ENCODE data around the gene C1orf52. TPM values are rescaled to one million over a fixed set of nuclear protein-coding genes. Genes with fewer than 3 reads are reported as not detected.

The C1orf52 gene
- total and polyA plus RNA-seq, 2 of the 13 experiments (the other 11 are each of a cell fraction or from before 2014, with no cell fraction given): 19.4 to 27.4 TPM

- TF ChIP-seq ZBTB1 (CRISPR knock-in tag; IDR thresholded peaks at IDR 0.05; ENCODE audit: borderline replicate concordance) (no peak), TFE3 (CRISPR knock-in tag; IDR thresholded peaks at IDR 0.05) (0 out of 2 replicates have a peak, but pooled peaks have one; percentile 32), RARA (CRISPR knock-in tag; IDR thresholded peaks at IDR 0.05) (no peak), ARNTL (CRISPR knock-in tag; IDR thresholded peaks at IDR 0.05) (no peak), ZNF615 (CRISPR knock-in tag; IDR thresholded peaks at IDR 0.05; ENCODE audit: borderline replicate concordance) (no peak), NR2F1 (CRISPR knock-in tag; IDR thresholded peaks at IDR 0.05) (no peak), ZNF326 (CRISPR knock-in tag; IDR thresholded peaks at IDR 0.05; ENCODE audit: borderline replicate concordance) (no peak), ZBTB2 (CRISPR knock-in tag; IDR thresholded peaks at IDR 0.05; ENCODE audit: low read depth) (no peak), ZNF550 (CRISPR knock-in tag; IDR thresholded peaks at IDR 0.05; ENCODE audit: borderline replicate concordance) (0 out of 2 replicates have a peak, but pooled peaks have one; percentile 2), ZSCAN12 (CRISPR knock-in tag; IDR thresholded peaks at IDR 0.05) (no peak), ZNF713 (CRISPR knock-in tag; IDR thresholded peaks at IDR 0.05) (no peak), ZNF816 (CRISPR knock-in tag; IDR thresholded peaks at IDR 0.05; ENCODE audit: borderline replicate concordance) (no peak), ATM (IDR thresholded peaks at IDR 0.05; ENCODE audit: borderline replicate concordance) (no peak), KLF16 (CRISPR knock-in tag; IDR thresholded peaks at IDR 0.05) (no peak; a peak in 1 of 4 replicates), ZNF879 (CRISPR knock-in tag; IDR thresholded peaks at IDR 0.05) (0 out of 2 replicates have a peak, but pooled peaks have one; percentile 67), STAT5B (CRISPR knock-in tag; IDR thresholded peaks at IDR 0.05) (no peak), CENPT (CRISPR knock-in tag; IDR thresholded peaks at IDR 0.05; ENCODE audit: low read depth) (no peak), ZNF367 (CRISPR knock-in tag; IDR thresholded peaks at IDR 0.05; ENCODE audit: borderline replicate concordance) (no peak; the same call in 1 of the 2 replicates), ZNF549 (CRISPR knock-in tag; IDR thresholded peaks at IDR 0.05) (no peak), ZNF709 (CRISPR knock-in tag; IDR thresholded peaks at IDR 0.05) (no peak; the same call in 1 of the 2 replicates), ZNF7 (CRISPR knock-in tag; IDR thresholded peaks at IDR 0.05) (no peak), KMT2A (CRISPR knock-in tag; IDR thresholded peaks at IDR 0.05) (peak; percentile 70; the same call in 1 of the 2 replicates), GLI4 (CRISPR knock-in tag; IDR thresholded peaks at IDR 0.05; ENCODE audit: borderline replicate concordance) (0 out of 2 replicates have a peak, but pooled peaks have one; percentile 13)
- TF ChIP-seq, protein P1, sequence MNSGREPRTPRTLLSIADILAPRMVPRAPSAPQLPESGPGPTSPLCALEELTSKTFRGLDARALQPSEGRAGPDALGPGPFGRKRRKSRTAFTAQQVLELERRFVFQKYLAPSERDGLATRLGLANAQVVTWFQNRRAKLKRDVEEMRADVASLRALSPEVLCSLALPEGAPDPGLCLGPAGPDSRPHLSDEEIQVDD (CRISPR knock-in tag; IDR thresholded peaks at IDR 0.05; ENCODE audit: borderline replicate concordance): peak; percentile 54; the same call in 1 of the 2 replicates
- TF ChIP-seq, protein P2, sequence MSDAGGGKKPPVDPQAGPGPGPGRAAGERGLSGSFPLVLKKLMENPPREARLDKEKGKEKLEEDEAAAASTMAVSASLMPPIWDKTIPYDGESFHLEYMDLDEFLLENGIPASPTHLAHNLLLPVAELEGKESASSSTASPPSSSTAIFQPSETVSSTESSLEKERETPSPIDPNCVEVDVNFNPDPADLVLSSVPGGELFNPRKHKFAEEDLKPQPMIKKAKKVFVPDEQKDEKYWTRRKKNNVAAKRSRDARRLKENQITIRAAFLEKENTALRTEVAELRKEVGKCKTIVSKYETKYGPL (CRISPR knock-in tag; IDR thresholded peaks at IDR 0.05): no peak
- TF ChIP-seq, protein P3, sequence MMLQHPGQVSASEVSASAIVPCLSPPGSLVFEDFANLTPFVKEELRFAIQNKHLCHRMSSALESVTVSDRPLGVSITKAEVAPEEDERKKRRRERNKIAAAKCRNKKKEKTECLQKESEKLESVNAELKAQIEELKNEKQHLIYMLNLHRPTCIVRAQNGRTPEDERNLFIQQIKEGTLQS (CRISPR knock-in tag; IDR thresholded peaks at IDR 0.05): no peak
These were observed 58.8 kb downstream of the C1orf52 start, which contains the start of gene SYDE2 (continued) for GRCh38 chr1:85200463-85201339.

All from HepG2 (cell line).